Gastroesophageal sphincter (tissue), 3 donors: ENCODE results near the gene FOXD3.

ENCODE experiments used
- CTCF ChIP-seq, 4 experiments: fragments of 200-600 bp in 2 of 4; fragments of 450-650 bp in 2 of 4; sonication (generic) in 1 of 4; IDR thresholded peaks; one replicate each; pipeline ENCODE4 v1.5.1; 2017 to 2019; ENCODE audit warnings: antibody characterized with exemption in 4 of 4, mild to moderate bottlenecking in 2 of 4, moderate library complexity in 2 of 4
- POLR2AphosphoS5 ChIP-seq: sonication (generic); formaldehyde crosslinking; IDR thresholded peaks from one replicate; pipeline ENCODE4 v1.6.1; 2017; ENCODE audit warnings: antibody characterized with exemption

GRCh38 chr1:63326106-63326472 is 3.7 kb downstream of the FOXD3 start:
- TF ChIP-seq CTCF (IDR thresholded peaks at IDR 0.05): no peak
- no peak for TF ChIP-seq POLR2AphosphoS5
